Measurements from ENCODE around the gene NHSL2.

NHSL2 gene

GRCh38 chrX:72131317-72132294, 221.0 kb downstream of the NHSL2 start, which contains the start of gene RTL5:
Gene RTL5 (minus strand): TSS chrX:72131915.
- DNase-seq (ENCODE audit: low read depth), result peak; percentile 55
- TF ChIP-seq, protein P1, sequence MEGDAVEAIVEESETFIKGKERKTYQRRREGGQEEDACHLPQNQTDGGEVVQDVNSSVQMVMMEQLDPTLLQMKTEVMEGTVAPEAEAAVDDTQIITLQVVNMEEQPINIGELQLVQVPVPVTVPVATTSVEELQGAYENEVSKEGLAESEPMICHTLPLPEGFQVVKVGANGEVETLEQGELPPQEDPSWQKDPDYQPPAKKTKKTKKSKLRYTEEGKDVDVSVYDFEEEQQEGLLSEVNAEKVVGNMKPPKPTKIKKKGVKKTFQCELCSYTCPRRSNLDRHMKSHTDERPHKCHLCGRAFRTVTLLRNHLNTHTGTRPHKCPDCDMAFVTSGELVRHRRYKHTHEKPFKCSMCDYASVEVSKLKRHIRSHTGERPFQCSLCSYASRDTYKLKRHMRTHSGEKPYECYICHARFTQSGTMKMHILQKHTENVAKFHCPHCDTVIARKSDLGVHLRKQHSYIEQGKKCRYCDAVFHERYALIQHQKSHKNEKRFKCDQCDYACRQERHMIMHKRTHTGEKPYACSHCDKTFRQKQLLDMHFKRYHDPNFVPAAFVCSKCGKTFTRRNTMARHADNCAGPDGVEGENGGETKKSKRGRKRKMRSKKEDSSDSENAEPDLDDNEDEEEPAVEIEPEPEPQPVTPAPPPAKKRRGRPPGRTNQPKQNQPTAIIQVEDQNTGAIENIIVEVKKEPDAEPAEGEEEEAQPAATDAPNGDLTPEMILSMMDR (IDR thresholded peaks at IDR 0.05; ENCODE audit: control insufficient read depth, insufficient read depth, low read depth, low read length, missing control alignments), result no peak
- peak within 1 kb of the TSS; percentile 35 for H3K4me3 ChIP-seq (ENCODE audit: control insufficient read depth, low read depth, low read length)

GRCh38 chrX:72132456-72132855, 221.8 kb downstream of the NHSL2 start:
- peak overlapping the region; percentile 27; the same call in 1 of the 2 replicates for H3K4me3 ChIP-seq (ENCODE audit: control insufficient read depth, low read depth, low read length)
- TF ChIP-seq, protein P1 (IDR thresholded peaks at IDR 0.05; ENCODE audit: control insufficient read depth, insufficient read depth, low read depth, low read length, missing control alignments), result no peak
- no peak for DNase-seq (ENCODE audit: low read depth)

- DNase-seq (ENCODE audit: low read depth), result no peak
- H3K4me3 ChIP-seq (ENCODE audit: control insufficient read depth, low read depth, low read length), result no peak overlapping the region
- TF ChIP-seq, protein P1 (IDR thresholded peaks at IDR 0.05; ENCODE audit: control insufficient read depth, insufficient read depth, low read depth, low read length, missing control alignments), result no peak
These were observed 223.4 kb downstream of the NHSL2 start for GRCh38 chrX:72133851-72134546.

DNA sequence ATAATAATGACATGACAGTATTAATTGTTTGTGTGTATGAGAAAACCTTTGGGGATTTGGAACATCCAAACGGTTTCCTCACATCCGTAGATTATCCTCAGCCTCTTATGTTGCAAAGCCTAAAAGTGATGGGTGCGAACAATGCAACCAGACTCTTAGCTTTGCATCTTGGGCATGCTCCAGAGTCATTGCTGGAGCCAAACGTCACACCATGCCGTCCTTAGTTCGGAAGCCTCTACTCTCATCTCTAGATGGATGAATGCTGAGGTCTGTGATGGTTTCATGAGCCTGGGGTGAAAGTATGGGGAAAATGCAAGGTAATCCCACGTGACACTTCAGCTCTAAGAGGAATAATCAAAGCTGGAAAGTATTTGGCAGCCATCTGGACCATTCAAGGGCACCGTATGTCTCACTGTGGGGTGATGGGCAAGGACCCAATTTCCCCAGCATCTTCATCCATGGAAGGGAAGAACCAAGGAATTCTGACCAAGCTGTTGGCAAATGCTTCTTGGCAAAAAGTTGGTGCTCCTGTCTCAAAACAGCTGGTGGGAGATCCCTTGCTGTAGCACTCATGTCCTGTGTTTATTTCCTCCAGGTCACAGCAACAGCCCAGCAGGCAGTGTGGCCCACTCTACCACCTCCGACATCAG, 227.3 kb downstream of the NHSL2 start:
- H3K4me3 ChIP-seq (ENCODE audit: control insufficient read depth, low read depth, low read length), result no peak overlapping the region
- no peak for DNase-seq (ENCODE audit: low read depth)
- TF ChIP-seq, protein P1 (IDR thresholded peaks at IDR 0.05; ENCODE audit: control insufficient read depth, insufficient read depth, low read depth, low read length, missing control alignments), result no peak

GRCh38 chrX:72139538-72139937, 228.9 kb downstream of the NHSL2 start:
- no peak overlapping the region for H3K4me3 ChIP-seq (ENCODE audit: control insufficient read depth, low read depth, low read length)
- DNase-seq (ENCODE audit: low read depth), result no peak
- TF ChIP-seq, protein P1 (IDR thresholded peaks at IDR 0.05; ENCODE audit: control insufficient read depth, insufficient read depth, low read depth, low read length, missing control alignments), result no peak

DNA sequence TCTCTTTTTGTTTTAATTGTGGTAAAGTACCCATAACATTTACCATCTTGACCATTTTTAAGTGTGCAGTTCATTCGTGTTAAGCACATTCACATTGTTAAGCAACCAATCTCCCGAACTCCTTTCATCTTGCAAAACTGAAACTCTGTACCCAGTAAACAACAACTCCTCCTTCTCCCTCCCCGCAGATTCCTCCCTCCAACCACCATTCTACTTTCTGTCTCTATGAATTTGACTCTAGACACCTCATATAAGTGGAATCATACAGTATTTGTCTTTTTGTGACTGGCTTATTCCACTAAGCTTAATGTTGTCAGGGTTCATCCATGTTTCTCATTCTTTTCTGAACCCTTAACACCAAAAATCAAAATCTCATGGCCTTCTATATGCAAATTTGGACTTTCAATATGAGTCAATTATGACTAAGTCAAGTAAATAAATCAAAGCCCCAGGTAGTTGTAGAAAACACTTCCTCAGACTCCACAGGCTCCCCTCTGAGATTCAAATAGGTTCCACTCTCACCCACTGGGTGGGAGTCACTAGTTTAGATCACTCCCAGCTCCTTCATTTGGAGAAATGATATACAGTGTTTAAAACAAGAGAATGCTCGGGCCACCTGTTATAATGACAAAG, 230.8 kb downstream of the NHSL2 start:
- TF ChIP-seq, protein P1 (IDR thresholded peaks at IDR 0.05; ENCODE audit: control insufficient read depth, insufficient read depth, low read depth, low read length, missing control alignments), result no peak
- H3K4me3 ChIP-seq (ENCODE audit: control insufficient read depth, low read depth, low read length), result no peak overlapping the region
- no peak for DNase-seq (ENCODE audit: low read depth)

Measured in AG09309 (cell line).